K562 (cell line): Measurements from ENCODE around the gene SPHKAP. TPM values are rescaled to one million over a fixed set of nuclear protein-coding genes. Genes with fewer than 3 reads are reported as not detected.

ENCODE experiments used
- ATAC-seq: fragments of 200-7000 bp; cut with Tn5 transposase; 3 replicates; pipeline ENCODE4 v1.9.1; 2020; ENCODE audit warnings: moderate library complexity
- BruUV-seq: library from RNA; stranded (reverse); fragments of 400-500 nt; replicated peaks from 2 replicates; lab custom pipeline; 2021; lab: Mats Ljungman, UMichigan
- CTCF ChIA-PET: fragments of 300-600 bp; formaldehyde crosslinking; extraction: SDS; loops from one replicate; lab custom pipeline; 2021; ENCODE audit warnings: low intra/inter-chr PET ratio; lab: Yijun Ruan, JAX
- POLR2A ChIA-PET: fragments of 300-600, 350-650 bp; sonication (Branson Sonifier 250); formaldehyde crosslinking; extraction: SDS; loops from one replicate; lab custom pipeline; 2021; ENCODE audit warnings: antibody characterized with exemption, inconsistent platforms; lab: Yijun Ruan, JAX
- DNase-seq, 4 experiments: peaks; one replicate each; pipeline versions ENCODE4 v3.0.0 to v3.0.0-alpha.2; 2011 to 2018; ENCODE audit warnings: low spot score in 3 of 4, mixed read lengths in 3 of 4; ENCODE audit errors: extremely low read depth in 1 of 4
- FAIRE-seq: peaks from 2 replicates; lab custom pipeline; 2011; peaks lifted over from hg19 to GRCh38; lab: Jason Lieb, UNC
- H2AFZ ChIP-seq: 2 replicates; pipeline ENCODE4 v1.6.0; 2011; ENCODE audit warnings: low read depth, low read length, control low read depth, inconsistent platforms
- H3K27ac ChIP-seq: fragments of 200-600 bp; 3 replicates; pipeline ENCODE4 v1.8.0; 2011; ENCODE audit warnings: low read depth, mild to moderate bottlenecking, control low read depth, inconsistent platforms, low read length, moderate library complexity, mixed read lengths; ENCODE audit errors: extremely low read depth
- H3K27me3 ChIP-seq, 2 experiments: fragments of 300-600 bp in 1 of 2; 2 replicates in 1 of 2; 3 replicates in 1 of 2; pipeline versions ENCODE4 v1.6.0 to v1.8.0; 2011; ENCODE audit warnings: inconsistent platforms in 2 of 2, low read length in 2 of 2, mild to moderate bottlenecking in 1 of 2, mixed read lengths in 1 of 2, moderate library complexity in 1 of 2; ENCODE audit not compliant: control insufficient read depth in 2 of 2, insufficient read depth in 2 of 2
- H3K36me3 ChIP-seq: fragments of 300-600 bp; 3 replicates; pipeline ENCODE4 v1.8.0; 2011; ENCODE audit warnings: mild to moderate bottlenecking, low read length, inconsistent platforms; ENCODE audit not compliant: control insufficient read depth, insufficient read depth
- H3K4me1 ChIP-seq, 2 experiments: fragments of 200-600 bp in 1 of 2; replicated peaks in 1 of 2; 2 replicates in 1 of 2; 3 replicates in 1 of 2; pipeline versions ENCODE4 v1.5.1 to v1.8.0; 2011; ENCODE audit warnings: inconsistent platforms in 2 of 2, low read length in 2 of 2, mild to moderate bottlenecking in 1 of 2, mixed read lengths in 1 of 2, moderate library complexity in 1 of 2; ENCODE audit not compliant: control insufficient read depth in 2 of 2, insufficient read depth in 2 of 2
- H3K4me2 ChIP-seq: 2 replicates; pipeline ENCODE4 v1.6.1; 2011; ENCODE audit warnings: low read length, control low read depth, inconsistent platforms, mixed read lengths; ENCODE audit not compliant: insufficient read depth
- H3K4me3 ChIP-seq: fragments of 200-600 bp; sonication (generic), shearing (Covaris generic); 2 replicates; pipeline ENCODE4 v1.5.1; 2016; ENCODE audit warnings: control low read depth, inconsistent platforms
- H3K79me2 ChIP-seq: fragments of 200-600 bp; 3 replicates; pipeline ENCODE4 v1.8.0; 2011; ENCODE audit warnings: low read length, inconsistent platforms; ENCODE audit not compliant: control insufficient read depth, insufficient read depth
- H3K9ac ChIP-seq, 2 experiments: 2 replicates each; pipeline versions ENCODE4 v1.6.0 to v1.6.1; 2011; ENCODE audit warnings: low read depth in 2 of 2, low read length in 2 of 2, control low read depth in 1 of 2, inconsistent platforms in 1 of 2, mild to moderate bottlenecking in 1 of 2, mixed read lengths in 1 of 2; ENCODE audit not compliant: insufficient read depth in 1 of 2
- H3K9me1 ChIP-seq: one replicate; pipeline ENCODE4 v1.6.0; 2011; ENCODE audit warnings: inconsistent platforms, mild to moderate bottlenecking, low read length, moderate library complexity; ENCODE audit not compliant: control insufficient read depth, insufficient read depth
- H3K9me3 ChIP-seq: replicated peaks from 2 replicates; pipeline ENCODE4 v1.5.1; 2011; ENCODE audit warnings: low read depth, low read length, inconsistent platforms; ENCODE audit not compliant: control insufficient read depth, insufficient read depth
- H4K20me1 ChIP-seq: replicated peaks from 2 replicates; pipeline ENCODE4 v1.6.1; 2011; ENCODE audit warnings: low read length, inconsistent platforms, mixed read lengths; ENCODE audit not compliant: control insufficient read depth, insufficient read depth
- NCOA4 ChIP-seq: fragments of 450-650 bp; IDR thresholded peaks from 2 replicates; pipeline ENCODE4 v1.6.1; 2018; ENCODE audit warnings: mild to moderate bottlenecking; ENCODE audit not compliant: partially characterized antibody
- PHB2 ChIP-seq: fragments of 450-650 bp; IDR thresholded peaks from 2 replicates; pipeline ENCODE4 v1.6.1; 2017; ENCODE audit warnings: low read depth
- SMARCA5 ChIP-seq: fragments of 450-650 bp; IDR thresholded peaks from 2 replicates; pipeline ENCODE4 v1.6.1; 2016
- STAG1 ChIP-seq: sonication (generic); formaldehyde crosslinking; IDR thresholded peaks from 2 replicates; pipeline ENCODE4 v1.5.0; 2020; ENCODE audit warnings: missing genetic modification reagents, borderline replicate concordance
- TRIM25 ChIP-seq: fragments of 450-650 bp; IDR thresholded peaks from 2 replicates; pipeline ENCODE4 v1.7.0; 2016; ENCODE audit warnings: borderline replicate concordance
- WGBS: fragments of 100-300 bp; shearing (Covaris generic); methylation state at CpG from one replicate; pipeline ENCODE4 v1.1.6; 2016; ENCODE audit warnings: low coverage, mixed read lengths; ENCODE audit not compliant: insufficient coverage; ENCODE audit errors: missing lambda C conversion rate; 5-methylcytosine and 5-hydroxymethylcytosine counted together
- in situ Hi-C: fragments of 300-500 bp; cut with MboI; formaldehyde crosslinking; loops from 4 replicates; pipeline ENCODE4 v1.15.0; 2018; ENCODE audit warnings: inconsistent platforms, mixed read lengths
- intact Hi-C: fragments of 100-400 bp; cut with micrococcal nuclease; formaldehyde crosslinking; loops from 2 replicates; pipeline ENCODE4 v1.14.2; 2022
- polyA plus RNA-seq, 8 experiments: library from polyadenylated mRNA; depleted of rRNA in 4 of 8; stranded (reverse) in 5 of 8; unstranded in 3 of 8; fragments of >200 nt; fragmentation: Nextera tagmentation in 2 of 8; fragmentation: Illumina TruSeq in 1 of 8; extraction: Ambion mirVana in 2 of 8; extraction: Trizol in 1 of 8; gene quantifications; 2 replicates each; pipeline versions ENCODE4 v1.2.1 to v1.2.3, GENCODE V29; 2011 to 2014; ENCODE audit warnings: inconsistent platforms in 1 of 8, missing spikeins in 1 of 8
- total RNA-seq, 7 experiments: library from RNA; depleted of rRNA in 6 of 7; stranded (reverse); fragments of >200 nt in 6 of 7; fragmentation: Illumina TruSeq in 2 of 7; extraction: Trizol in 2 of 7; gene quantifications; 2 replicates each; pipeline versions ENCODE4 v1.2.1 to v1.2.3, GENCODE V29; 2011 to 2021; ENCODE audit warnings: low replicate concordance in 1 of 7
- TF ChIP-seq, protein P1 (sequence below), 2 experiments: fragments of 250-450 bp in 1 of 2; fragments of 450-650 bp in 1 of 2; sonication (Bioruptor Pico) in 1 of 2; IDR thresholded peaks; 2 replicates each; pipeline versions ENCODE4 v1.6.1 to v1.8.0; 2016 to 2021; ENCODE audit warnings: mild to moderate bottlenecking in 2 of 2, moderate library complexity in 2 of 2, missing compliant biosample characterization in 1 of 2, missing genetic modification characterization in 1 of 2

SPHKAP gene
- total and polyA plus RNA-seq, 9 of the 15 experiments (the other 6 are each of a cell fraction or from before 2014, with no cell fraction given): not detected

DNA sequence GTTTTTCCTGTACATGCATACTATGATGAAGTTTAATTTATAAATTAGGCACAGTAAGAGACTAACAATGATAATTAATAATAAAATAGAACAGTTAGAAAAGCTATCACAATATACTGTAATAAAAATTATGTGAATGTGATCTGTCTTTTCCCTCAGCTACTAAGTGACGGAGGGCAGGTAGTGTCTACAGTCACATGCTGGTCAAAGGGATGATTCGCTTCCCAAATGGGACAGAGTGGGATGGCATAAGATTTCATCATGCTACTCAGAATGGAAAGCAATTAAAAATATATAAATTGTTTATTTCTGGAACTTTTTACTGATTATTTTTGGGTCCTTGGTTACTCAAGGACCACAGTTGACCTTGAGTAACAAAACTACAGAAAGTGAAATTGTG lies 238.5 kb downstream of the SPHKAP start:
- TF ChIP-seq, protein P1, sequence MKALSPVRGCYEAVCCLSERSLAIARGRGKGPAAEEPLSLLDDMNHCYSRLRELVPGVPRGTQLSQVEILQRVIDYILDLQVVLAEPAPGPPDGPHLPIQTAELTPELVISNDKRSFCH (CRISPR knock-in tag; IDR thresholded peaks at IDR 0.05): no peak
- TF ChIP-seq, protein P1 (tag; IDR thresholded peaks at IDR 0.05): no peak
- no peak for TF ChIP-seq PHB2
- no peak for TF ChIP-seq SMARCA5
- TF ChIP-seq TRIM25: no peak
- TF ChIP-seq NCOA4: no peak
- TF ChIP-seq STAG1 (CRISPR knock-in tag): no peak
- TF ChIP-seq, all 486 proteins: peak for 0
- Histone ChIP-seq H3K36me3 (no peaks in the 10 kb centered on the region), H3K9me3 (0 out of 2 replicates have a peak, but pooled peaks cover 3% of the 10 kb centered on the region), H3K27ac (no peak overlapping the region), H3K9me1 (no peaks in the 10 kb centered on the region), H3K4me1 (no peaks in the 10 kb centered on the region), H3K4me2 (no peak overlapping the region), H3K79me2 (no peaks in the 10 kb centered on the region), H3K27me3 (no peaks in the 10 kb centered on the region), H3K9ac (no peak overlapping the region), H4K20me1 (no peaks in the 10 kb centered on the region), H2AFZ (no peak overlapping the region), H3K4me3 (no peak overlapping the region)
- POLR2A ChIA-PET: no interaction called here
- no TSS peak for BruUV-seq
- FAIRE-seq: no peak
- 0% methylated on average over 2 of the region's 2 CpGs for WGBS
- in situ Hi-C loops (no loop called here), intact Hi-C loops (no loop called here)
- CTCF ChIA-PET: no interaction called here
- no peak for DNase-seq
- no peak for ATAC-seq
